GM18507 (cell line): ENCODE results near the gene SMAP2.
A peak's percentile ranks its signal among the peaks of the same experiment; 100 is the strongest.
"Not testable (repeated sequence)": the region's sequence is repeated elsewhere in the genome, so short reads cannot be mapped to it uniquely, and the experiment has no call there.

Experiments used
- DNase-seq: peaks from one replicate; pipeline ENCODE4 v3.0.0; 2011; ENCODE audit warnings: low read depth; ENCODE audit not compliant: insufficient read length; ENCODE audit errors: extremely low spot score
- FAIRE-seq: peaks from 2 replicates; lab custom pipeline; 2011; peaks lifted over from hg19 to GRCh38; lab: Jason Lieb, UNC

The SMAP2 gene

DNA sequence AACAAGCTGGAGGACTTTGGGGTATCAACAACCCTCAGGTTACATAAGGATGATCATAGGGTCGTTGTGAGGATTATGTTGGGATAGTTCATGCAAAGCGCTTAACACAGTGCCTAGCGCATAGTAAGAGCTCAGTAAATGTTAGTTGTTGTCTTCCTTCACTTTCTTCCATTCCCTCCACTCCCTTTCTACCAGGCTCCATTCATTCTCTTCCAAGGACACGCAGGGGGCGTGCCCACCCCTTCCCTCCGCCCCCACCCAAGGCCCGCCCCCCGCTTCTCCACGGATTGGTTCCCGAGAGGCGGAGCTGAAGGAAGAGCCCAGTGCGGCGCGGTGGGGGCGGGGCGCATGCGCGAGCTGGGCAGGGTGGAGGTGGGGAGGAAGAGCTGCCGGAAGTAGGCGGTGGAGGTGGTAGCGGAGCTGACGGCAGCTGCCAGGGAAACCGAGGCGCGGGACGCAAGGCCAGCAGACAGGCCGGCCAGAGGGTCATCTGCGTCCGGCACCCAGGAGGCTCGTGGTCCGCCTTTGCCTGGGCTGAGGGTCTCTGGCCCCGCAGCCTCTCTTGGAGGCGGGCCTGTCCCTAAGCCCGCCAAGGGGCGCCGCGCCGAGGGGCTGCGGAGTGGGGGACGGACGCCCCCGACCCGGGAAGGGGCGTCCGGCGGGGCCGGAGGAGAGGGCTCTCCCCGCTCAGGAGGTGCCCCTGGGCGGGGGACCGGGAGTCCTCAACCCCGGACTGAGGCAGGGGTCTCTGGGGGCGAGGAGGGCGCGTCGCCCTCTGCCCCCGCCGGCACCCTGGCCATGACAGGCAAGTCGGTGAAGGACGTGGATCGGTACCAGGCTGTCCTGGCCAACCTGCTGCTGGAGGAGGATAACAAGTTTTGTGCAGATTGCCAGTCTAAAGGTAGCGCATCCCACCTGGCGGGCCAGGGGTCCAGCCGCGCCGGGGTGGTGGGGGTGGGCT lies at the start of gene SMAP2:
SMAP2 (plus strand) TSS at position 405 of the 961 bp plus-strand sequence; CDS start at position 799, 394 bp downstream.
- peak; percentile 97 for DNase-seq
- peak; percentile 89 for FAIRE-seq

GRCh38 chr1:40331403-40331802 lies 42.1 kb upstream of the SMAP2 start:
- FAIRE-seq, DNase-seq: not testable (repeated sequence)

GRCh38 chr1:40332695-40333094 lies 40.8 kb upstream of the SMAP2 start:
- no peak for DNase-seq
- no peak for FAIRE-seq

- DNase-seq (no peak), FAIRE-seq (no peak)
These were observed 36.1 kb upstream of the SMAP2 start for GRCh38 chr1:40337443-40337842.

DNA sequence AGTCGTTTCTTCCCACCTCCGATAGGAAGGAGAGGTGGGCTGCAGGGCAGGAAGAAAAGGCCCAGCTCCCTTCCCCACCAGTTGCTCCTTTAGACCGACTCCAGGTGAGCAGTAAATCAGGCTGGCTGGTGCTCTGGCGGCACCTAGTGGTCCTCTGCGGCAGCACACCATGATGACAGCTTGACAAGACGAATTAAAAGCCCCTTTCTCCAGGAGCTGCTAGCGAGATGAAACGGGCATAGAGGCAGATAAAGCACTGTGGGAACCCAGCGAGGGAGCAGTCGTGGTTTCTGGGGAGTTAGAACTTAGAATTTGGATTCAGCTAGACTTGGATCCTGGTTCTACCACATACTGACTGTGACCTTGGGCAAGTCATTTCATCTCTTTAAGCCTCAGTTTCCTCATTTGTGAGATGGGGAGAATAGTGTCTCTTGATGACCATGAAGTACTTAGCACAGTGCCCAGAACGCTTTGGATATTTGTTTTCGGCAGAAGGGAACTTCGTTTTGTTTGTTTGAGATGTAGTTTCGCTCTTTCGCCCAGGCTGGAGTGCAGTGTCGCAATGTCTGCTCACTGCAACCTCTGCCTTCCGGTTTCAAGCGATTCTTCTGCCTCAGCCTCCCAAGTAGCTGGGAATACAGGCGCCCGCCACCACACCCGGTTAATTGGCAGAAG lies 34.6 kb upstream of the SMAP2 start:
- FAIRE-seq: peak; percentile 96
- no peak for DNase-seq

DNA sequence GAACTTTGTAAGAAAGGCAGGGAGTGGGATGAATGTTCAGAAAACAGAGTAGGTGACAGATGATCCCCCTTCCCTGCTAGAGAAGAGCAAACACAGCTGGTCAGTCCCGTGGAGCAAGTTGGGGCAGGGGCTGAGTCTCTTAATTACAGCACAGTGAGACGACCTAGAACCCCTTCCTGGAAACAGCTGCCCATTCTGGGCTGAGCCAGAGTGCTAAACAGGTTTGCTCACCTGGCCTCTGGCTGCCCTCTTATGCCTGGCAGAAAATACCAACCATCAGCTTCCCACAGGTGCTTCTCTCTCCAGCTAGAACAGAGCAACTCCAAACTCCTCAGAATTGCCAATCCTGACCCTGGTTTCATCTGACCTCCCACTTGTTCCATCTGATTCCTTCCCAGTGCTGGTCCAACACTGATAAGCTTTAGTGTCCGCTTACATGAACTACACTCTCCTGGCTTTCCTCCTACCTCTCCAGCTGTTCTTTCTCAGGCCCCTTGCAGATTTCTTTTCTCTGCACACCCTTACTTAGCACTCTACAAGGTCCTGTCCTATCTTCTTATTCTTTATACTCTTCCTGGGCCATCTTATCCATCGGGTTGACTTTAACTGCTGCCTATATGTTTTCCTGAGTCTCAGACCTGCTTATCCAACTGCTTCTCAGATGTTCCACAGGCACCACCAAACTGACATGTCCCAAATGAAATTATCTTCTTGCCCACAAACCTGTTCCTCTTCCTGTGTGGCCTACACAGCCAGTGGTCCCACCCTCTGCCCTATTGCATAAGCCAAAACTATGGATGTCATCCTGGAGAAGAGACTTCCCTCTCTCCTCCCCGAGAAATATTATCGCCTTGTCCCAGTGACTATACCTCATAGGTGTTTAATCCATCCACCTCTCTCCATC lies 33.9 kb upstream of the SMAP2 start:
- FAIRE-seq (no peak), DNase-seq (no peak)

DNA sequence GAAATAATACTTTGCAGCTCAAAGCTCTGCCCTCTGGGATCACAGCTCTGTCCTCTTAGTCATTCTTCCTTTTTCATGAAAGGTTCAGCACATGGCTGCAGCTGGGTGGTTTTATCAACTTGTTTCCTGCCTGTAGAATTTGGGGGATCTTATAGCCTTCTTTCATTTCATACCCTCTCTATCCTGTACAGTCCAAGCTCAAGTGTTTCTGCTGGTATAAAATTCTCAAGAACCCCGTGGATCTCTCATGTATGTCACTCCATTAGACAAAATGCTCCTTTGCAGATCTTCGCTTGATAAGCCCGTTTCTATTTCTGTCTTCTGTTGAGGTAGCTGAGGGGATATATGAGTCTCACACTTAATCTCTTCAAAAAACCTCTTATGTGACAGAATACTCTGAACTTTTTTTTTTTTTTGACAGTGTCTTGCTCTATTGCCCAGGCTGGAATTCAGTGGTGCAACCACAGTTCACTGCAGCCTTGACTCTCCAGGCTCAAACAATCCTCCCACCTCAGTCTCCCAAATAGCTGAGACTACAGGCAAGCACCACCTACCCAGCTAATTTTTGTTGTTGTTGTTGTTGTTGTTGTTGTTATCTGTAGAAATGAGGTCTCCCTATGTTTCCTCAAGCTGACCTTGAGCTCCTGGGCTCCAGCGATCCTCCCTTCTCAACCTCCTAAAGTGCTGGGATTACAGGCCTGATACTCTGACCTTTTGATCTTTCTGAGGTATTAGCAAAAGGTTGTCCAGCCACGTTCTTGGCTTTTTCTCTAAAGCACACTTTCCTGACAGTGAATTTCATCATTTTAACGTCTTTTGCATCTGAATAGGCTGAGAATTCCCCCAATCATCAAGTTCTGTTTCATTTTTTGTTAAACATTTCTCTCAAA lies 31.8 kb upstream of the SMAP2 start:
- FAIRE-seq (no peak), DNase-seq (no peak)

- not testable (repeated sequence) for FAIRE-seq, DNase-seq
These were observed 31.2 kb upstream of the SMAP2 start for GRCh38 chr1:40342381-40342717.

DNA sequence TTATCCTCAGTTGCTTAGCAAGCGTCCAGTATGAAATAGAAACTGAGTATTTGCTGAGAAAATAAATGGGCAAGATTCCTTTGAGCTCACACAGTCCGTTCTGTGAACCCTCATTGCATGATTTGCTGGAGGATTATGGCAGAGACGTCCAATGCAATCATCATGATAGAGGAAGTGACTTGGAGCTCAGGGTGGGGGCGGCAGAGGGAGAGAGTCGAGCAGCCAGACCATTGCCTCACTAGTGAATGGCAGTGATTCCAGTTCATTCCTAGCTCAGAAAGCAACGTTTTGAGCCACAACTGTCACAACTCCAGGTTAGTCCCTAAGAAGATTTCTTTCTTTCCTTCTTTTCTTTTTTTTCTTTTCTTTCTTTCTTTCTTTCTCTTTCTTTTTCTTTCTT lies 28.9 kb upstream of the SMAP2 start:
- DNase-seq (no peak), FAIRE-seq (peak; percentile 12)

GRCh38 chr1:40350391-40350790 lies 23.1 kb upstream of the SMAP2 start:
- DNase-seq (no peak), FAIRE-seq (no peak)

- FAIRE-seq (no peak), DNase-seq (no peak)
These were observed 22.4 kb upstream of the SMAP2 start for GRCh38 chr1:40351124-40351523.

DNA sequence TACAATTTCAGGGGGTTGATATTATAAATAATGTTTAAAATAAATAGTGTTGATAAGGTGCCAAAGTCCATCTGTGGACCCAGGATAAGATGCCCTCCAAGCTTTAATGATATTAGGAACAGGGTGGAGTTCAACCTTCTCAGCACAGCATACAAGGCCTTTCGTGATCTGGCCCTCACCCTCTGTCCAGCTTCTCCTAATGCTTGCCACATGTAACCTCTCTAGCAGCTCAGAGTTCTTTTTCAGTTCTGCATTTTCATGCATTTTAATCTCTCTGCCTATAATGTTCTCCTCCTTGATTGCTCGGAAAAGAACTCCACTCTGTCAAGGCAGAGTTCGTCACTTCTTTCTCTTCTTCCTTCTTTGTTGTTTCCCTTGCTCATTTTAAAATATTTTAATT lies 21.4 kb upstream of the SMAP2 start:
- DNase-seq (no peak), FAIRE-seq (peak; percentile 41)

GRCh38 chr1:40353082-40353481 lies 20.4 kb upstream of the SMAP2 start:
- FAIRE-seq: no peak
- DNase-seq: no peak

GRCh38 chr1:40357625-40358024 lies 15.9 kb upstream of the SMAP2 start:
- FAIRE-seq (no peak), DNase-seq (no peak)

DNA sequence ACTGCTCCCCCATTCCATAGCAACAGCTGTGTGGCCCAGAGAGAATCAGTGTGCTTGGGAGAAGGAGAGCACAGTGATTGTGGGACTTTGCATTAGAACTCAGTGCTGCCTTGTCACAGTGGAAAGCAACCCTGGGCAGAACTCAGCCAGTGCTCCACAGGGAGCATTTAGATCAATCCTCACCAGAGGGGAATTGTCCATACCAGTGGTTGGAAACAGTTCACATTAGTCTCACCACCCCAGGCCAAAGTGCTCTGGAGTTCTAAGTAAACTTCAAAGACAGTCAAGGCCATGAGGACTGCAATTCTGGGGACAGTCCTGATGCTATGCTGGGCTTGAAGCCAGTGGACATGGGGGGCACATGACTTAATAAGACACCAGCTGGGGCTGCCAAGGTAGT lies 12.9 kb upstream of the SMAP2 start:
- FAIRE-seq: no peak
- DNase-seq: no peak

GRCh38 chr1:40361201-40361600 lies 12.3 kb upstream of the SMAP2 start:
- FAIRE-seq (no peak), DNase-seq (no peak)

GRCh38 chr1:40361637-40362036 lies 11.9 kb upstream of the SMAP2 start:
- no peak for DNase-seq
- no peak for FAIRE-seq

DNA sequence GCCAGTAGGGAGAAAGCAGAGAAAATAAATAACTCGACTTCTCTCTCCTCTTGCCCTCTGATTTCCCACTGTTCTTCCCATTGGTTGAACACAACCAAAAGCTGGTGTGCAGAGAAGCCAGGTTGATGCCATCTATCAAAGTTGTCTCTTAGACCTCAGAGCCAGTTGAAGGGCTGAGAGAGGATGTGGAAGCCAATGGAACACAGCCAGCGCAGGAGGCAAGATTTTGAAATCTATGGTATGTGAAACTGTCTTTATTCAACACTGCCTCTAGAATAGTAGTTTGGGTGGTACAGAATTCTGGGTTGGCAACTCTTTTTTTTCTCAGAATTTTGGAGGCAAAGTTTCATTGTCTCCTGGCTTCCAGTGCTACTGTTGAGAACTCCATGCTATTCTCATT lies 11.3 kb upstream of the SMAP2 start:
- no peak for FAIRE-seq
- DNase-seq: no peak

GRCh38 chr1:40362699-40363098 lies 10.8 kb upstream of the SMAP2 start:
- no peak for DNase-seq
- no peak for FAIRE-seq
